Measurements from ENCODE around the gene COL1A2.

The COL1A2 gene

GRCh38 chr7:94432817-94433216 lies 38.1 kb downstream of the COL1A2 start:
- Histone ChIP-seq H3K4me1 (ENCODE audit: control insufficient read depth, insufficient read depth, low read length) (no peaks in the 10 kb centered on the region), H3K4me3 (ENCODE audit: low read length in 2 of 2) (no peak overlapping the region), H3K27me3 (ENCODE audit: control insufficient read depth in 1 of 2, insufficient read depth in 2 of 2, low read length in 2 of 2) (no peaks in the 10 kb centered on the region), H3K36me3 (ENCODE audit: control insufficient read depth in 2 of 2, insufficient read depth in 2 of 2, low read length in 2 of 2) (peaks cover 13 to 15% of the 10 kb centered on the region in 2 donors), H3K27ac (ENCODE audit: low read length) (no peak overlapping the region), H3K9ac (ENCODE audit: low read length in 2 of 2) (no peak overlapping the region), H3K9me3 (ENCODE audit: control insufficient read depth in 2 of 2, low read length in 2 of 2) (no peaks in the 10 kb centered on the region)

- H3K4me1 ChIP-seq (ENCODE audit: control insufficient read depth, insufficient read depth, low read length), result no peaks in the 10 kb centered on the region
- H3K36me3 ChIP-seq (ENCODE audit: control insufficient read depth in 2 of 2, insufficient read depth in 2 of 2, low read length in 2 of 2), result peaks cover 10 to 11% of the 10 kb centered on the region in 2 donors
- H3K9ac ChIP-seq (ENCODE audit: low read length in 2 of 2), result no peak overlapping the region
- H3K27me3 ChIP-seq (ENCODE audit: control insufficient read depth in 1 of 2, insufficient read depth in 2 of 2, low read length in 2 of 2), result no peaks in the 10 kb centered on the region
- no peak overlapping the region for H3K4me3 ChIP-seq (ENCODE audit: low read length in 2 of 2)
- no peaks in the 10 kb centered on the region for H3K9me3 ChIP-seq (ENCODE audit: control insufficient read depth in 2 of 2, low read length in 2 of 2)
- no peak overlapping the region for H3K27ac ChIP-seq (ENCODE audit: low read length)
Measured at GRCh38 chr7:94433224-94433623, 38.5 kb downstream of the COL1A2 start.

- Histone ChIP-seq H3K36me3 (ENCODE audit: control insufficient read depth in 2 of 2, insufficient read depth in 2 of 2, low read length in 2 of 2) (peaks cover 3 to 6% of the 10 kb centered on the region in 2 donors), H3K27me3 (ENCODE audit: control insufficient read depth in 1 of 2, insufficient read depth in 2 of 2, low read length in 2 of 2) (no peaks in the 10 kb centered on the region), H3K27ac (ENCODE audit: low read length) (no peak overlapping the region), H3K4me3 (ENCODE audit: low read length in 2 of 2) (no peak overlapping the region), H3K9me3 (ENCODE audit: control insufficient read depth in 2 of 2, low read length in 2 of 2) (no peaks in the 10 kb centered on the region), H3K4me1 (ENCODE audit: control insufficient read depth, insufficient read depth, low read length) (no peaks in the 10 kb centered on the region), H3K9ac (ENCODE audit: low read length in 2 of 2) (no peak overlapping the region)
Measured at GRCh38 chr7:94434042-94434441, 39.3 kb downstream of the COL1A2 start.

- no peak overlapping the region for H3K4me3 ChIP-seq (ENCODE audit: low read length in 2 of 2)
- H3K9me3 ChIP-seq (ENCODE audit: control insufficient read depth in 2 of 2, low read length in 2 of 2), result no peaks in the 10 kb centered on the region
- H3K27me3 ChIP-seq (ENCODE audit: control insufficient read depth in 1 of 2, insufficient read depth in 2 of 2, low read length in 2 of 2), result no peaks in the 10 kb centered on the region
- no peaks in the 10 kb centered on the region for H3K36me3 ChIP-seq (ENCODE audit: control insufficient read depth in 2 of 2, insufficient read depth in 2 of 2, low read length in 2 of 2)
- H3K4me1 ChIP-seq (ENCODE audit: control insufficient read depth, insufficient read depth, low read length), result no peaks in the 10 kb centered on the region
- no peak overlapping the region for H3K27ac ChIP-seq (ENCODE audit: low read length)
- H3K9ac ChIP-seq (ENCODE audit: low read length in 2 of 2), result no peak overlapping the region
Measured at GRCh38 chr7:94436018-94436604, 41.4 kb downstream of the COL1A2 start.

GRCh38 chr7:94436700-94437099 lies 42.0 kb downstream of the COL1A2 start:
- H3K27me3 ChIP-seq (ENCODE audit: control insufficient read depth in 1 of 2, insufficient read depth in 2 of 2, low read length in 2 of 2), result no peaks in the 10 kb centered on the region
- no peak overlapping the region for H3K27ac ChIP-seq (ENCODE audit: low read length)
- no peaks in the 10 kb centered on the region for H3K9me3 ChIP-seq (ENCODE audit: control insufficient read depth in 2 of 2, low read length in 2 of 2)
- no peaks in the 10 kb centered on the region for H3K4me1 ChIP-seq (ENCODE audit: control insufficient read depth, insufficient read depth, low read length)
- H3K4me3 ChIP-seq (ENCODE audit: low read length in 2 of 2), result no peak overlapping the region
- no peaks in the 10 kb centered on the region for H3K36me3 ChIP-seq (ENCODE audit: control insufficient read depth in 2 of 2, insufficient read depth in 2 of 2, low read length in 2 of 2)
- no peak overlapping the region for H3K9ac ChIP-seq (ENCODE audit: low read length in 2 of 2)

- H3K36me3 ChIP-seq (ENCODE audit: control insufficient read depth in 2 of 2, insufficient read depth in 2 of 2, low read length in 2 of 2), result no peaks in the 10 kb centered on the region
- no peak overlapping the region for H3K9ac ChIP-seq (ENCODE audit: low read length in 2 of 2)
- H3K4me3 ChIP-seq (ENCODE audit: low read length in 2 of 2), result no peak overlapping the region
- no peaks in the 10 kb centered on the region for H3K27me3 ChIP-seq (ENCODE audit: control insufficient read depth in 1 of 2, insufficient read depth in 2 of 2, low read length in 2 of 2)
- no peaks in the 10 kb centered on the region for H3K9me3 ChIP-seq (ENCODE audit: control insufficient read depth in 2 of 2, low read length in 2 of 2)
- H3K27ac ChIP-seq (ENCODE audit: low read length), result no peak overlapping the region
- H3K4me1 ChIP-seq (ENCODE audit: control insufficient read depth, insufficient read depth, low read length), result no peaks in the 10 kb centered on the region
Measured at GRCh38 chr7:94439893-94440381, 45.2 kb downstream of the COL1A2 start.

- H3K9ac ChIP-seq (ENCODE audit: low read length in 2 of 2), result no peak overlapping the region
- H3K4me1 ChIP-seq (ENCODE audit: control insufficient read depth, insufficient read depth, low read length), result no peaks in the 10 kb centered on the region
- no peaks in the 10 kb centered on the region for H3K27me3 ChIP-seq (ENCODE audit: control insufficient read depth in 1 of 2, insufficient read depth in 2 of 2, low read length in 2 of 2)
- H3K27ac ChIP-seq (ENCODE audit: low read length), result no peak overlapping the region
- no peaks in the 10 kb centered on the region for H3K9me3 ChIP-seq (ENCODE audit: control insufficient read depth in 2 of 2, low read length in 2 of 2)
- H3K4me3 ChIP-seq (ENCODE audit: low read length in 2 of 2), result no peak overlapping the region
- H3K36me3 ChIP-seq (ENCODE audit: control insufficient read depth in 2 of 2, insufficient read depth in 2 of 2, low read length in 2 of 2), result no peaks in the 10 kb centered on the region
Measured at GRCh38 chr7:94440451-94441039, 45.9 kb downstream of the COL1A2 start.

GRCh38 chr7:94441138-94441537 lies 46.4 kb downstream of the COL1A2 start:
- Histone ChIP-seq H3K9me3 (ENCODE audit: control insufficient read depth in 2 of 2, low read length in 2 of 2) (no peaks in the 10 kb centered on the region), H3K36me3 (ENCODE audit: control insufficient read depth in 2 of 2, insufficient read depth in 2 of 2, low read length in 2 of 2) (no peaks in the 10 kb centered on the region), H3K9ac (ENCODE audit: low read length in 2 of 2) (no peak overlapping the region), H3K4me3 (ENCODE audit: low read length in 2 of 2) (no peak overlapping the region), H3K27me3 (ENCODE audit: control insufficient read depth in 1 of 2, insufficient read depth in 2 of 2, low read length in 2 of 2) (no peaks in the 10 kb centered on the region), H3K27ac (ENCODE audit: low read length) (no peak overlapping the region), H3K4me1 (ENCODE audit: control insufficient read depth, insufficient read depth, low read length) (no peaks in the 10 kb centered on the region)

- no peak overlapping the region for H3K4me3 ChIP-seq (ENCODE audit: low read length in 2 of 2)
- no peaks in the 10 kb centered on the region for H3K27me3 ChIP-seq (ENCODE audit: control insufficient read depth in 1 of 2, insufficient read depth in 2 of 2, low read length in 2 of 2)
- no peak overlapping the region for H3K27ac ChIP-seq (ENCODE audit: low read length)
- no peaks in the 10 kb centered on the region for H3K9me3 ChIP-seq (ENCODE audit: control insufficient read depth in 2 of 2, low read length in 2 of 2)
- no peak overlapping the region for H3K9ac ChIP-seq (ENCODE audit: low read length in 2 of 2)
- H3K4me1 ChIP-seq (ENCODE audit: control insufficient read depth, insufficient read depth, low read length), result no peaks in the 10 kb centered on the region
- H3K36me3 ChIP-seq (ENCODE audit: control insufficient read depth in 2 of 2, insufficient read depth in 2 of 2, low read length in 2 of 2), result no peaks in the 10 kb centered on the region
Measured at GRCh38 chr7:94442639-94443038, 47.9 kb downstream of the COL1A2 start.

- Histone ChIP-seq H3K36me3 (ENCODE audit: control insufficient read depth in 2 of 2, insufficient read depth in 2 of 2, low read length in 2 of 2) (no peaks in the 10 kb centered on the region), H3K27me3 (ENCODE audit: control insufficient read depth in 1 of 2, insufficient read depth in 2 of 2, low read length in 2 of 2) (no peaks in the 10 kb centered on the region), H3K9ac (ENCODE audit: low read length in 2 of 2) (no peak overlapping the region), H3K4me1 (ENCODE audit: control insufficient read depth, insufficient read depth, low read length) (no peaks in the 10 kb centered on the region), H3K9me3 (ENCODE audit: control insufficient read depth in 2 of 2, low read length in 2 of 2) (no peaks in the 10 kb centered on the region), H3K4me3 (ENCODE audit: low read length in 2 of 2) (no peak overlapping the region), H3K27ac (ENCODE audit: low read length) (no peak overlapping the region)
Measured at GRCh38 chr7:94444813-94445212, 50.1 kb downstream of the COL1A2 start.

- Histone ChIP-seq H3K9ac (ENCODE audit: low read length in 2 of 2) (no peak overlapping the region), H3K4me1 (ENCODE audit: control insufficient read depth, insufficient read depth, low read length) (no peaks in the 10 kb centered on the region), H3K36me3 (ENCODE audit: control insufficient read depth in 2 of 2, insufficient read depth in 2 of 2, low read length in 2 of 2) (no peaks in the 10 kb centered on the region), H3K27ac (ENCODE audit: low read length) (no peak overlapping the region), H3K9me3 (ENCODE audit: control insufficient read depth in 2 of 2, low read length in 2 of 2) (no peaks in the 10 kb centered on the region), H3K4me3 (ENCODE audit: low read length in 2 of 2) (no peak overlapping the region), H3K27me3 (ENCODE audit: control insufficient read depth in 1 of 2, insufficient read depth in 2 of 2, low read length in 2 of 2) (no peaks in the 10 kb centered on the region)
Measured at GRCh38 chr7:94445696-94446194, 51.0 kb downstream of the COL1A2 start.

Measured in stomach smooth muscle (tissue), 2 donors.